MCF 10A (cell line): ENCODE measurements around the gene AP4M1. TPM values are rescaled to one million over a fixed set of nuclear protein-coding genes. Genes with fewer than 3 reads are reported as not detected.

Source experiments
- BruUV-seq: library from RNA; stranded (reverse); fragments of 400-500 nt; replicated peaks from 2 replicates; lab custom pipeline; 2021; lab: Mats Ljungman, UMichigan
- CTCF ChIA-PET: fragments of 300-600 bp; sonication (Branson Sonifier 250); formaldehyde crosslinking; extraction: SDS; loops from one replicate; lab custom pipeline; 2021; ENCODE audit warnings: antibody characterized with exemption, inconsistent platforms; lab: Yijun Ruan, JAX
- POLR2A ChIA-PET: fragments of 300-600, 350-650 bp; sonication (Branson Sonifier 250); formaldehyde crosslinking; extraction: SDS; loops from one replicate; lab custom pipeline; 2020; ENCODE audit warnings: antibody characterized with exemption, inconsistent platforms; lab: Yijun Ruan, JAX
- DNase-seq: peaks from one replicate; pipeline ENCODE4 v3.0.0-alpha.2; 2018; ENCODE audit not compliant: unreplicated experiment
- H3K27ac Mint-ChIP-seq: one replicate; pipeline ENCODE4 v1.8.0; 2022; ENCODE audit warnings: mild to moderate bottlenecking, low read depth, mixed read lengths; ENCODE audit not compliant: unreplicated experiment
- H3K27me3 Mint-ChIP-seq: one replicate; pipeline ENCODE4 v1.8.0; 2022; ENCODE audit warnings: mixed read lengths; ENCODE audit not compliant: insufficient read depth, unreplicated experiment
- H3K36me3 Mint-ChIP-seq: one replicate; pipeline ENCODE4 v1.8.0; 2022; ENCODE audit warnings: mild to moderate bottlenecking, moderate library complexity, mixed read lengths; ENCODE audit not compliant: insufficient read depth, unreplicated experiment
- H3K4me1 Mint-ChIP-seq: one replicate; pipeline ENCODE4 v1.8.0; 2022; ENCODE audit warnings: mixed read lengths; ENCODE audit not compliant: insufficient read depth, unreplicated experiment
- H3K4me3 Mint-ChIP-seq: one replicate; pipeline ENCODE4 v1.8.0; 2022; ENCODE audit warnings: mild to moderate bottlenecking, moderate library complexity, mixed read lengths; ENCODE audit not compliant: unreplicated experiment
- H3K9me3 Mint-ChIP-seq: one replicate; pipeline ENCODE4 v1.8.0; 2022; ENCODE audit warnings: mixed read lengths; ENCODE audit not compliant: unreplicated experiment
- intact Hi-C: fragments of 100-400 bp; cut with micrococcal nuclease; formaldehyde crosslinking; loops from 2 replicates; pipeline ENCODE4 v1.14.1; 2022
- total RNA-seq: library from RNA; stranded (reverse); gene quantifications from 2 replicates; pipeline ENCODE4 v1.2.3, GENCODE V29; 2022
- TF ChIP-seq, protein P1 (sequence below): fragments of 200-600 bp; IDR thresholded peaks from one replicate; pipeline ENCODE4 v1.8.0; 2022; ENCODE audit warnings: antibody characterized with exemption, mild to moderate bottlenecking; ENCODE audit not compliant: unreplicated experiment

The AP4M1 gene
- total RNA-seq, 1 experiment from 2014 or later: 13.5 TPM

DNA sequence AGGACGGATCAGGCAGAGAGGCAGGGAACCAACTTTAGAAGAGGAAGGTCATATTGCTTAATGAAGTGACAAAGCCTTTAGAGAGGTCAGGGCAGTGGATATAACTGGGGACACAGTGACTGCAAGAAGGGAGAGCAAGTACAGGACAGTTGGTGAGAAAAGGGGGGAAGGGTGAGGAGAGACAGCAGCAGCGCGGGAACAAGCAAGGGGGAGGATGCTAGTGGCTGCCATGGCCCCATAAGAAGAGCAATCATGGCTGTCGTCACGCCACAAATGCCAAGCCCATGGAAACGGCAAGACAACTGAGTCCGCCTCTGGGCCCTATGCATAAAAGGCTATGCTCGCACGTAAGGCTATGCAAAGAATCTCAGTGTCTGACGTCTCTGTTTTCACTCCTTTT is 29.0 kb upstream of the AP4M1 start:
- no peaks in the 10 kb centered on the region for H3K4me1 Mint-ChIP-seq
- peaks cover 93% of the 10 kb centered on the region for H3K36me3 Mint-ChIP-seq
- H3K9me3 Mint-ChIP-seq: peaks cover 16% of the 10 kb centered on the region
- TF ChIP-seq, protein P1, sequence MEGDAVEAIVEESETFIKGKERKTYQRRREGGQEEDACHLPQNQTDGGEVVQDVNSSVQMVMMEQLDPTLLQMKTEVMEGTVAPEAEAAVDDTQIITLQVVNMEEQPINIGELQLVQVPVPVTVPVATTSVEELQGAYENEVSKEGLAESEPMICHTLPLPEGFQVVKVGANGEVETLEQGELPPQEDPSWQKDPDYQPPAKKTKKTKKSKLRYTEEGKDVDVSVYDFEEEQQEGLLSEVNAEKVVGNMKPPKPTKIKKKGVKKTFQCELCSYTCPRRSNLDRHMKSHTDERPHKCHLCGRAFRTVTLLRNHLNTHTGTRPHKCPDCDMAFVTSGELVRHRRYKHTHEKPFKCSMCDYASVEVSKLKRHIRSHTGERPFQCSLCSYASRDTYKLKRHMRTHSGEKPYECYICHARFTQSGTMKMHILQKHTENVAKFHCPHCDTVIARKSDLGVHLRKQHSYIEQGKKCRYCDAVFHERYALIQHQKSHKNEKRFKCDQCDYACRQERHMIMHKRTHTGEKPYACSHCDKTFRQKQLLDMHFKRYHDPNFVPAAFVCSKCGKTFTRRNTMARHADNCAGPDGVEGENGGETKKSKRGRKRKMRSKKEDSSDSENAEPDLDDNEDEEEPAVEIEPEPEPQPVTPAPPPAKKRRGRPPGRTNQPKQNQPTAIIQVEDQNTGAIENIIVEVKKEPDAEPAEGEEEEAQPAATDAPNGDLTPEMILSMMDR: no peak
- ChIA-PET CTCF (interaction anchor here (1.6 to 1.9 kb wide), 2 partner anchors 78 to 82 kb away, joined by 5 to 6 read pairs; no protein-coding TSS in a partner anchor), POLR2A (interaction anchor here (1.0 to 1.3 kb wide), 2 partner anchors 15 to 57 kb away, joined by 3 read pairs; partner anchors contain the start of gene ZKSCAN1)
- intact Hi-C loops: no loop called here
- BruUV-seq: no TSS peak
- H3K4me3 Mint-ChIP-seq: no peak overlapping the region
- DNase-seq: no peak
- no peak overlapping the region for H3K27ac Mint-ChIP-seq
- no peaks in the 10 kb centered on the region for H3K27me3 Mint-ChIP-seq

GRCh38 chr7:100074841-100075240 is 26.6 kb upstream of the AP4M1 start:
- intact Hi-C loops: no loop called here
- H3K4me3 Mint-ChIP-seq: no peak overlapping the region
- CTCF ChIA-PET: interaction anchor here (0.6 to 2.0 kb wide), 2 partner anchors 78 to 81 kb away, joined by 4 to 7 read pairs; no protein-coding TSS in a partner anchor
- POLR2A ChIA-PET: interaction anchor here (0.6 to 1.4 kb wide), 4 partner anchors 11 to 454 kb away, joined by 3 to 5 read pairs (median 4); partner anchors contain the start of gene ZSCAN21
- no peak overlapping the region for H3K27ac Mint-ChIP-seq
- peaks cover 97% of the 10 kb centered on the region for H3K36me3 Mint-ChIP-seq
- peaks cover 6% of the 10 kb centered on the region for H3K4me1 Mint-ChIP-seq
- H3K9me3 Mint-ChIP-seq: peaks cover 16% of the 10 kb centered on the region
- BruUV-seq: no TSS peak
- TF ChIP-seq, protein P1: no peak
- DNase-seq: no peak
- H3K27me3 Mint-ChIP-seq: no peaks in the 10 kb centered on the region

DNA sequence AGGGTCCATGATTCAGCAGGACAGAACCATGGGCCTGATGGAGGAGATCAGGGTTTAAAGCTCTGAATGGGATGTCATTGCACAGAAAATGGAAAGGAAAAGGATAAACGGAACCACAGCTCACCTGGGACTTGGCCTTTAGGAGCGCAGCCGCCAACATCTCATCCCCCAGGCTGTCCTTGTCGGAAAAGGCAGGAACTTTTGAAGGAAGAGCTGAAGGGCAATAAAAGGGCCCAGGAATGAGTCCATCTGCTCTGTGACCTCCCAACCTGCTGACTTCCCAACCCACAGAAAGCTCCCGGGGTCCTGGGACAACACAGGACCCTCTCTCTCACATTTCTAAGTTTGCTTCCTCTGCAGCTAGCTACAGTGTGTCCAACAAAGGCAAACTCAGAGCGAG is 26.0 kb upstream of the AP4M1 start:
- POLR2A ChIA-PET: interaction anchor here (0.7 to 1.4 kb wide), 4 partner anchors 12 to 455 kb away, joined by 3 to 5 read pairs (median 4); partner anchors contain the start of genes ZKSCAN1 and ZSCAN21
- Mint-ChIP-seq H3K4me1 (peaks cover 6% of the 10 kb centered on the region), H3K9me3 (peaks cover 16% of the 10 kb centered on the region), H3K27me3 (no peaks in the 10 kb centered on the region), H3K36me3 (peaks cover 97% of the 10 kb centered on the region), H3K27ac (no peak overlapping the region), H3K4me3 (no peak overlapping the region)
- intact Hi-C loops: no loop called here
- DNase-seq: no peak
- no TSS peak for BruUV-seq
- TF ChIP-seq, protein P1: no peak
- CTCF ChIA-PET: interaction anchor here (0.5 to 2.0 kb wide), 5 partner anchors 82 to 802 kb away, joined by 3 to 7 read pairs (median 4); no protein-coding TSS in a partner anchor

GRCh38 chr7:100077205-100077604 is 24.2 kb upstream of the AP4M1 start:
- BruUV-seq: no TSS peak
- intact Hi-C loops: no loop called here
- no peak overlapping the region for H3K4me3 Mint-ChIP-seq
- no peak overlapping the region for H3K27ac Mint-ChIP-seq
- H3K27me3 Mint-ChIP-seq: no peaks in the 10 kb centered on the region
- DNase-seq: no peak
- ChIA-PET POLR2A (interaction anchor here (1.0 to 1.2 kb wide), 2 partner anchors 10 to 24 kb away, joined by 4 read pairs; partner anchors contain the start of genes AP4M1 and MCM7), CTCF (no interaction called here)
- TF ChIP-seq, protein P1: no peak
- H3K36me3 Mint-ChIP-seq: peaks cover 79% of the 10 kb centered on the region
- H3K4me1 Mint-ChIP-seq: peaks cover 6% of the 10 kb centered on the region
- H3K9me3 Mint-ChIP-seq: peaks cover 6% of the 10 kb centered on the region
